Fibroblast of peridontal ligament (primary cell): ENCODE data around the gene MSL1.

ENCODE experiments used
- DNase-seq: peaks from one replicate; pipeline ENCODE4 v3.0.0-alpha.2; 2010; ENCODE audit errors: extremely low read depth

The MSL1 gene

GRCh38 chr17:40121181-40122135 is at the start of gene MSL1:
Gene MSL1, plus strand, starts transcription at chr17:40121971. Its CDS starts 642 bp downstream, at chr17:40122613.
- peak; percentile 68 for DNase-seq

DNA sequence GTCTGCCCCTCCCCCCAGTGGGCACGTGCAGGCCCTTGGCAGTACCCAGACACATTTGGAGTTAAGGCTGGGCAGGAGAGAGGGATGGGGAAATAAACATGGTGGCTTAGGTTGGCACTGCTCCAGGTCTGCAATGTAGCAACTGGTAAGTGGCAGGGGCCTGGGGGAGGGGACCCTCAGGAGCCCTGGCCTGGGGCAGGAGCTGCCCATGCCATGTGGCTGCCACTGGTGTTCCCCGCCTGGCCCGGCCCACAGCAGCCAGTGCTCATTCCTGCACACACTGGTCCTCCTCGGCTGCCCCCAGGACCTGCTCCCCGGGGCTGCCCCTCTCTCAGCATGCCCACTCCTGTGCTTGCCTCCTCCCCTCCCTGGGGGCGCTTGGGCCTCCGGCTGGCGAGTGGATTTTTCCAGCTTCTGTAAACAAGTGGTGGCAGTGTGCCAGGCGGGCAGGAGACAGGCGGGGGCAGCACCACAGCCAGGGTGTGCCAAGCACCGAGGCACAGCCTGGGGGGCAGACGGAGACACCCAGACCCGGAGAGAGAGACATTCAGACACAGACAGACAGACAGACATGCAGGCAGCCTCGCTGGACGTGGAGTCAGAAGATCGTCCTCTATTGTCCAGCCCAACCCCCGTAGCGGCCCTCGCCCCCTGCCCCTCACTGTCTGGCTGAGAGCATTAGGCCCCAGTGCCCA is 49.6 kb upstream of the MSL1 start:
- DNase-seq = peak; percentile 58

- no peak for DNase-seq
Observed at GRCh38 chr17:40072735-40073346, 48.9 kb upstream of the MSL1 start.

GRCh38 chr17:40073454-40074174 is 48.2 kb upstream of the MSL1 start:
- DNase-seq = no peak

GRCh38 chr17:40074175-40074512 is 47.6 kb upstream of the MSL1 start:
- DNase-seq = no peak

DNA sequence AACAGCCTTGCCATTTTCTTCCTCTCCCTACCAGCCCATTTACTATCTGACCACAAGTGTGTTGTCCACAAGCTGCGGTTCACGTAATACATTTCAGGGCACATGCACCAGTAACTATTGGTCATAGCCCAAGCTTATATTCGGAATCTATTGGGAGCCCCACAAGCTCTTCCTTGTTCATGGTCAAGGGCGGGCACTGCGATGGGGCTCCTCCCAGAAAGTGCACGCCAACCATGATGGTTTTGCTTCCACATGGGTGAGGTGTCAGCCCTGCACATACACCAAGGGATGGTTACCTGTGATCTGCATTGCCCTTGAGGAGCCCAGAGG is 46.9 kb upstream of the MSL1 start:
- DNase-seq = peak; percentile 30

DNA sequence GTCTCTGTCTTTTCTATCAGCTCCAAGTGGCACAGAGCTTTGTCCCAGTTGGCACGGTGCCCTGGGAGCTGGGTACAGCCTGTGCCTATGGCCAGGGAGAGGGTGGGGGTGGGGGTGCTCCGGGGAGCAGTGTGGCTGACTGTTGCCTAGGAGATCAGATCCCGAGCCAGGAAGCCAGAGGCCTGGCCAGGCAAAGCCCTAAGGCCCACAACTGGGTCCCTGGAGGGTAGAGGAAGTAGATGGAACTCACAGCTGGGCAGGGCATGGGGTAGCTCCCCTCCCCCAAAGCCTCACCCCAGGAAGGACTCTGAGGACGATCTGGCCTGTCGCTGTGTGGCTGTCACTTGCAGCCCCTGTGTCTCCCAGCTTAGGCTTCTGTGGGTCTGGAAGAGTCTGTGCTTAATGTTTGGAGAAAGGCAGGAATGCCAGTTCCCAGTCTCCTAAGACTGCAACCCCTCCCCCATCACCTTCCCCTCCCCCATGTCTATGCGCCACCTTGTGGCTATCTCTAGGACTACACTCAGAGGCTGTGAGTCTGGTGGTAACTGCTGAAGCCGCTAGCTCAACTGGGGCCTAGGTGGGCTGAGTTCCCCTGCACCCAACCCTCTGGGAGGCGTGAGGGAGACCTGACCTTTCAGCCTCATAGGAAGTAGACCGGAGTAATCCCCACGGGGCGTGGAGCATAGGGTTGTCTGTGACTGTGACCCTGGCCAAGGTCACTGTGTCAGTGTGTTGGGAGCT is 46.4 kb upstream of the MSL1 start:
- DNase-seq = peak; percentile 67

DNA sequence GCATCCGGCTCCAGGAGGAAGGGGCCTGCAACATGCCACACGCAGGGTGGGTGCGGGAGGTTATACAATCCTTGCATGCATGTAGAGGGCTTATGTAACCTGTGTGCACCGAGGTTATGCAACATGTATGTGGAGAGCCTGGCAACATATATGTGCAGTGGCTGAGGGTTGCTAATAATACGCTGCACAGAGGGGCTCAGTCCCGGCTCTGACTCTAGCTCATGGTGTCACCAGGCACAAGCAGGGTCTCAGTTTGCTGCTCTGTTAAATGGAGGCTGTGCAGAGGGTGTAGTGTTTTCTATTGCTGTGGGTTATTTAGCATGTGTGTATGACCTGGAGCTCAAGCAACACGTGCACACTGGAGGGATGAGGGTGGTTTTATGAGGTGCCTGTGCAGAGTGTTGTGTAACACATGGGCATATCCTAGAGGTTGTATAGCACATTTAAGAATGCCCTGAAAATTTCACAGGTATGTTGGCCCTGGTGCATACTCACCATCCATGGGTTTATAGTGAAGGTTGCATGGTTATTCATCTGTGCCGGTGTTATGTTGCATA is 45.8 kb upstream of the MSL1 start:
- DNase-seq = no peak

GRCh38 chr17:40076591-40076990 is 45.2 kb upstream of the MSL1 start:
- no peak for DNase-seq

DNA sequence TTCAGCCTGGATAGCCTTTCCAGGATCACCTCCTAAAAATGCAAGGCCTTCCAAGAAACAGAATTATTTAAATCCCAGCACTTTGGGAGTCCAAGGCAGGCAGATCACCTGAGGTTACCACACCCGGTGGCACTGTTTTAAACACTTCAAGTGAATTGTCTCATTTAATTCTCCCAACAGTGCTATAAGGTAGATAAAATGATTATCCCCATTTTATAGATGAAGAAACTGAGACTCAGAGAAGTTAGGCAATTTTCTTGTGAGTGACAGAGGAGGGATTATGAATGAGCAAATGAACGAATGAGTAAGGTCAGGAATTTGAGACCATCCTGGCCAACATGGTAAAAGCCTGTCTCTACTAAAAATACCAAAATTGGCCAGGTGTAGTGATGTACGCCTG is 42.2 kb upstream of the MSL1 start:
- no peak for DNase-seq

DNA sequence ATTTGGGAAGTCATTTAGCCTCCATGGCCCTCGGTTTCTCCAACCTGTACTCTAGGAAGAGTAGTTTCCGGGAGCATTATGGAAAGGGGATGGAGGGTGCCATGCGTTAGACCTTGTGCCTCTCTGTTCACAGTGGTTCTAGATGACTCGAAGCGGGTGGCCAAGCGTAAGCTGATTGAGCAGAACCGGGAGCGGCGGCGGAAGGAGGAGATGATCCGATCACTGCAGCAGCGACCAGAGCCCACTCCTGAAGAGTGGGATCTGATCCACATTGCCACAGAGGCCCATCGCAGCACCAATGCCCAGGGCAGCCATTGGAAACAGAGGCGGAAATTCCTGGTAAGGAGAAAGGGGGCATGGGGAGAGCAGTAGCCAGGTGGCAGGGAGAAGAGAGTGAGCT is 37.3 kb upstream of the MSL1 start:
- DNase-seq = no peak

GRCh38 chr17:40086150-40087044 is 35.4 kb upstream of the MSL1 start:
- peak; percentile 43 for DNase-seq

- no peak for DNase-seq
Observed at GRCh38 chr17:40087049-40087794, 34.5 kb upstream of the MSL1 start.

GRCh38 chr17:40087903-40088718 is 33.7 kb upstream of the MSL1 start:
- no peak for DNase-seq

DNA sequence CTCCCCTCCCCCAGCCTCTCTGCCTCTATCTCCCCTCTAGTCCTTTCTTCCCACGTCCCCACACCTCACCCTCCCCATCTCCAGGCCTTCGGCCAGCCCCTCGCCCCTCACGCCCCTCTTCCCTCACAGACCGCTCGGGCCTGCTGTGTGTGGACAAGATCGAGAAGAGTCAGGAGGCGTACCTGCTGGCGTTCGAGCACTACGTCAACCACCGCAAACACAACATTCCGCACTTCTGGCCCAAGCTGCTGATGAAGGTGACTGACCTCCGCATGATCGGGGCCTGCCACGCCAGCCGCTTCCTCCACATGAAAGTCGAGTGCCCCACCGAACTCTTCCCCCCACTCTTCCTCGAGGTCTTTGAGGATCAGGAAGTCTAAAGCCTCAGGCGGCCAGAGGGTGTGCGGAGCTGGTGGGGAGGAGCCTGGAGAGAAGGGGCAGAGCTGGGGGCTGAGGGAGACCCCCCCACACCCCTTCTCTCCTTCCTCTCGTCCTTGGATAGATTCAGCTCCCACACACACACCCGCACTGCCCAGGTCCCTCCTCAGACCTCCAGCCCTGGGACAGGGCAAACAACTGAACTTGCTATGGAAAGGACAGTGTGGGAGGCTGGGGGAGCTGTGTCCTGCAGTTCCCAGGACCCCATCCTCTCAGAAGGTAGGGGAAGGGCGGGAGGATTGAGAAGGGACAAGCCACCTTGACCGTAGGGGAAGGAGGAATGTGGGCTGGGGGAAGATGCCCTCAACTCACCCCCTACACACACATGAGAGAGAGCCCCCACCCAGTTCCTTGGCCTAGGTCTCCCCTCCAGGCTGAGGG is 32.5 kb upstream of the MSL1 start:
- DNase-seq = no peak

DNA sequence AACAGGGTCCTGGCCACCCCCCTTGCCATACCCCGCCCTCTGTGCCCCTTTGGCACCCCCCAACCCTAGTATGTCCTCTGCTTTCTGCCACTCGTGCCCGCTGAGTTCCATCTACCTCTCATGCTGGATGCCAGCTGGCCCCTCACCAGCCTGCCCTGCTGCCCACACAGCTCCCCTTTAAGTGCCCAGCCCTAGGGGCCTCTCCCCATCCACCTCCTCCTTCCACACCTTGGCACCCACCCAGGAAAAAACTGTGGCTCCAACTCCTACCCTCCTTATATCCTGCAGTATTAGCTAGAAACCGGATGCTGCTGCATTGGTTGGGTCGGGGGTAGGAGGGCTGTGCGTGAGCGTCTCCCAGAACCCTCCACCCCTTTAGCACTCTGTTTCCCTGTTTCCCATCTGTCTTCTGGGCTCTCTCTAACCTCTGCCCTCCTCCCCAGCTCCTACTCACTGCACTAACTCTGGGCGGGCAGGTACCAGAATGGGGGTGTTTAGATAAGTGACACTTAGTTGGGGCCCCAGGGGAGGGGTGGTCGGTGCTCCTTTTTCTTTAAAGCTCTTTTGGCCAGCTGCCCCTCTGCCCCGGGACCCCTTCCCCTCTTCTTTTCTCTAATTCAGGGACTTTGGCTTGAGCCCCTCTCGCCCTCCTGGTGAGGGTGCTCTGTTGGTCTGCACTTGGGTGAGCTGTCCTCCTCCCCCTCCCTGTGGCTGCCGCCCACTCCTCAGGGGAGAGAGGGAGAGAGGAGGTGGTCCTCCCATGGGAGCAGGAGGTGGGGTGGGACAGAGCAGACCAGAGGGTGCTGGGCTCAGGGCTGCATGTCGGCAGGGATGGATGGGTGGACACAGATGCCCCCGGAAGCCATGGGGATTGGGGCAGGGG is 31.3 kb upstream of the MSL1 start:
- no peak for DNase-seq
